ENCODE results near the gene PYGO2. TPM values are rescaled to one million over a fixed set of nuclear protein-coding genes. Genes with fewer than 3 reads are reported as not detected.
"Not testable (repeated sequence)": the region's sequence is repeated elsewhere in the genome, so short reads cannot be mapped to it uniquely, and the experiment has no call there.

PYGO2 gene
- total RNA-seq, 1 donor, result 25.6 TPM

DNA sequence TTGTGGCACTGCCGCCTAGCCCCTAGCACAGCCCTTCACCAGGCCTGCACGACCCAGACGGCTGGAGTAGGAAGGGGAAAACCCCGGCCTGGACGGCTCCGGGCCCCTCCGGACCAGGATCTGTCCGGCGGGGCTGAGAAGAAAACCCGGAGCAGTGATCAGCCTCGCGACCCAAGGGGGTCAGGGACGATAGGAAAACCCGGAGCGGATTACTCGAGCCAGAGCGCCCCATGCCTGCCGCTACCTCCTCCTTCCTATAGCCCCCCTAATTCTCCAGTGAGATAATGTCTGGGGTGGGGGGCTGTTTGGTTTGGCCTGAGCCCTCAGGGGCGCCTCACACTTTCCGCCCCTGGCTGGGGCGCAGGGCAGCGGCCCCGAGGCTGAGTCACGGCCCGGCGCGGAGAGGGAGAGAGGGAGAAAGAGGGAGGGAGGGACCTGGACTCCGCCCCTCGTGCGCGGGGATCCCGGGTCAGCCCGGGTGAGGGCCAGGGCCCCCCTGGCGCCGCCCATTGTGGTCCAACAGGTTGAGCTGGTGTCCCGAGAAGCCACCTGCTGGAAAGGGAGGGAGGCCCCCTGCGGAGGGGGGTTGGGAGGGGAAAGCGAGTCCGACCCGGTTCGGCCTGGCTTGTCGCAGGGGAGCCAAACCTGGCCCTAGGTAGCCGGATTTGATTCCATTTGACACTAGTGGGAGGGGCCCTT is 39.3 kb upstream of the PYGO2 start:
- DNase-seq (ENCODE audit: low read depth in 2 of 3, low spot score in 2 of 3), result peak in 2 of 3 donors; percentile 89 to 92

GRCh38 chr1:155000411-155000725 is 38.8 kb upstream of the PYGO2 start:
- DNase-seq (ENCODE audit: low read depth in 2 of 3, low spot score in 2 of 3), result no peak

- DNase-seq (ENCODE audit: low read depth in 2 of 3, low spot score in 2 of 3), result no peak
Observed at GRCh38 chr1:154999571-155000410, 38.2 kb upstream of the PYGO2 start.

- peak in 2 of 3 donors; percentile 70 to 76 for DNase-seq (ENCODE audit: low read depth in 2 of 3, low spot score in 2 of 3)
Observed at GRCh38 chr1:154998818-154999570, 37.4 kb upstream of the PYGO2 start.

DNA sequence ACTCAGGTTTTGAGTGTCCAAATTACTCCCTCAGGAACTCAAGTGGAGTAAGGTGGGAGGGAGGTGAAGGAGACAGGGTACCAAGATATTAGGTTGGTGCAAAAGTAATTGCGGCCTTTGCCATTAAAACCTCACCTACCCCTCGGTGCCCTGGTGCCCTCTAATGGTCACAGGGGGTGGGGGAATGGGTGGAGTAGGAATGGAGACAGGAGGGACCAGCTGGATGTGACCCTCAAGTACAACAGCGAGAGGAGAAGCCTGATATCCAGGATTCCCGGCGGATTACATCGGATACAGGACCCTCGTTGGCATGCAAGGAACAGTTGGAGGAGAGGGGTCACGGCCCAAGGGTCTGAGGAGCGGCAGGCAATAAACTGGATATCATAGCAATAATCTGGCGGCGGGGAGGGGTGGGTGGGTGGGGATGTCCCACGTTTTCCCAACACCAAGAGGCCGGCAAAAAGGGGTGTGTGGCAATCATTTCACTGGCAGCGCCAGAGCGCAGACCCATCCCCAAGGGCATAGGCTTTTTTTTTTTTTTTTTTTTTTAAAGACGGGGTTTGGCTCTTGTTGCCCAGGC is 36.7 kb upstream of the PYGO2 start:
- no peak for DNase-seq (ENCODE audit: low read depth in 2 of 3, low spot score in 2 of 3)

- peak in 2 of 3 donors; percentile 58 to 66 for DNase-seq (ENCODE audit: low read depth in 2 of 3, low spot score in 2 of 3)
Observed at GRCh38 chr1:154996966-154997701, 35.6 kb upstream of the PYGO2 start.

- peak in 1 of 3 donors; percentile 51 for DNase-seq (ENCODE audit: low read depth in 2 of 3, low spot score in 2 of 3)
Observed at GRCh38 chr1:154995301-154995983, 33.9 kb upstream of the PYGO2 start.

DNA sequence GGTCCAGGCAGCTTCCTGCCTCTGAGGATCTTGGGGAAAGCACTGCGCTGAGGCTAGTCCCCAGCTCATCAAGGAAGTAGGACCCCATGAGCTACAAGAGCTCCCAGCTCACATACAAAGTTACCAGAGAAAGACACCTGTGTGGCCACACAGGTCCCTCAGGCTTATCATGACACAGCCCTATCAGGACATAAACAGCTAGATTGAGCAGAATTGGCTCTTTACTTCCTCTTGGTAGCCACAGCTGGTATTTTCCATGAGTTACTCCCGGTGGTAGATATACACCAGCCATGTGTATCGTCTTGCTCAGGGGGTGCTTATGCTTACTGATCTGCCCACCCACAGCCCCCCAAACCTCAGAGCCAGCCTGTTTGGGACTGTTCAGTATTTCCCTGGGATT is 33.0 kb upstream of the PYGO2 start:
- DNase-seq (ENCODE audit: low read depth in 2 of 3, low spot score in 2 of 3), result no peak

- DNase-seq (ENCODE audit: low read depth in 2 of 3, low spot score in 2 of 3), result no peak
Observed at GRCh38 chr1:154994269-154994587, 32.6 kb upstream of the PYGO2 start.

GRCh38 chr1:154993572-154994268 is 32.1 kb upstream of the PYGO2 start, which contains the start of gene LENEP:
Gene LENEP (plus strand): TSS chr1:154993586. CDS start chr1:154993608, 22 bp downstream.
- DNase-seq (ENCODE audit: low read depth in 2 of 3, low spot score in 2 of 3), result no peak

GRCh38 chr1:154992721-154993571 is 31.4 kb upstream of the PYGO2 start:
- no peak for DNase-seq (ENCODE audit: low read depth in 2 of 3, low spot score in 2 of 3)

DNA sequence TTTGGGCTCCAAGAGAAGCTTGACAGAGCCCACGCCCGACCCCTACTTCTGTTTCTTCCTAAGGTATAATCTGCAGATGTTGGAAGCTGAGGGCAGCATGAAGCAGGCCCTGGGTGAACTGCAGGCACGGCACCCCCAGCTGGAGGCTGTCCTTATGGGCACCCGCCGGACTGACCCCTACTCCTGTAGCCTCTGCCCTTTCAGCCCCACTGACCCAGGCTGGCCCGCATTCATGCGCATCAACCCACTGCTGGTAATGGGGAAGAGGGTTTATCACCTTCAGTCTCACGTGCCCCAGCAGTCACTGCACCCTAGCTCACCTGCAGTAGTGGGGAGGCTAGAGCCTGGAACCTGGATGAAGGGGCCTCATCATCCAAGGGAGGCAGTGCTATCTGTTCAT is 28.7 kb upstream of the PYGO2 start:
- DNase-seq (ENCODE audit: low read depth in 2 of 3, low spot score in 2 of 3), result no peak

GRCh38 chr1:154989195-154989860 is 27.7 kb upstream of the PYGO2 start:
- DNase-seq (ENCODE audit: low read depth in 2 of 3, low spot score in 2 of 3), result no peak

GRCh38 chr1:154988058-154988954 is 26.7 kb upstream of the PYGO2 start:
- no peak for DNase-seq (ENCODE audit: low read depth in 2 of 3, low spot score in 2 of 3)

GRCh38 chr1:154987326-154987725 is 25.7 kb upstream of the PYGO2 start:
- DNase-seq (ENCODE audit: low read depth in 2 of 3, low spot score in 2 of 3), result no peak

DNA sequence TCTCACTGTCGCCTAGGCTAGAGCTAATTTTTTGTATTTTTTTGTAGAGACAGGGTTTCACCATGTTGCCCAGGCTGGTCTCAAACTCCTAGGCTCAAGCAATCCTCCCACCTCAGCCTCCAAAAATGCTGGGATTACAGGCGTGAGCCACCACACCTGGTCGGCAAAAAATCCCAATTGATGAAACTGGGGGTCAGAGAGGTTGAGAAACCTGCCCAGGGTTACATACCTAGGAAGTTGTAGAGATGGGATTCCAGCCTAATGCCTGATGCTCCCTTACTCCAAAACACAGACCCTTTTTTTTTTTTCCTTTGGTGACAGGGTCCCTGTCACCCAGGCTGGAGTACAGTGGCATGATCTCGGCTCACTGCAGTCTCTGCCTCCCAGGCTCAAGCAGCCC is 25.2 kb upstream of the PYGO2 start:
- not testable (repeated sequence) for DNase-seq (ENCODE audit: low read depth in 2 of 3, low spot score in 2 of 3)

Data from hematopoietic multipotent progenitor cell (in vitro differentiated cells).